GM18861 (cell line): ENCODE measurements around the gene MUC5AC.
"Not testable (repeated sequence)": the region's sequence is repeated elsewhere in the genome, so short reads cannot be mapped to it uniquely, and the experiment has no call there.

ENCODE experiments used
- ATAC-seq: cut with Tn5 transposase; IDR thresholded peaks from one replicate; pipeline ENCODE4 v1.9.1; 2021; ENCODE audit not compliant: unreplicated experiment

MUC5AC gene

DNA sequence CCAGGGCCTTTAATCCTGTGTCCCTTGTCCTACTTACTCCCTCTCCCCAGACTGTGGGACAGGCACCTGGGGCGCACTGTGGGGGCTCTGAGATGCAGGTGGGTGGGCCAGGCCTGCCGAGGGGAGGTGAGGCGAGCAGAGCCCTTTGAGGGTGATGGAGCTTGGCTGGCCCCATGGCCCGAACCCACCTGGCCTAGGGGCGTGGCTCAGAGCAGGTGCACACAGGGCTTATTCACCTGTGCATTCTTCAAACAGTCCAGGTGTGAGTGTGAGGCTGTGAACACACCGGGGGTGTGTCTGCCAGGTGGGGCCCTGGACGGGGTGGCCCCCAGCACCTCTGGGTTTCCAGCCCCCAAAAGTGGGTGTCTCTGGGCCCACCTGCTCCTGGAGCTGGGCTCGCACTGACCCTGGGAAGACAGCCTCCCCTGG lies 9.0 kb upstream of the MUC5AC start:
- ATAC-seq: no peak

DNA sequence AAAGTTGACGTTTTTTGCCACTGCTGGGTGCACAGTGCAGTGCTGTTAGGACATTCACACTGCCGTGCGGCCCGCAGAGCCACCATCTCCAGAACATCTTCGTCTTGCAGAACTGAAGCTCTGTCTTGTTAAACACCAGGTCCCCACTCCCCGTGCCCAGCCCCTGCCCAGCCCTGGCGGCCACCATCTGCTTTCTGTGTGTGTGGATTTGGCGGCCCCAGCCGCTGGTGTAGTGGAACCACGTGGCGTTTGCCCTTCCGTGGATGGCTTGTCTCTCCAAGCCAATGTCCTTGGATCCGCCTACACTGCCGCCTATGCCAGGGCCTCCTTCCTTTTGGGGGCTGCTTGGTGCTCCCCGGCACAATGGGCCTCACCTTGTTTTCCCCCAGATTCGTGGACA lies 8.2 kb upstream of the MUC5AC start:
- no peak for ATAC-seq

DNA sequence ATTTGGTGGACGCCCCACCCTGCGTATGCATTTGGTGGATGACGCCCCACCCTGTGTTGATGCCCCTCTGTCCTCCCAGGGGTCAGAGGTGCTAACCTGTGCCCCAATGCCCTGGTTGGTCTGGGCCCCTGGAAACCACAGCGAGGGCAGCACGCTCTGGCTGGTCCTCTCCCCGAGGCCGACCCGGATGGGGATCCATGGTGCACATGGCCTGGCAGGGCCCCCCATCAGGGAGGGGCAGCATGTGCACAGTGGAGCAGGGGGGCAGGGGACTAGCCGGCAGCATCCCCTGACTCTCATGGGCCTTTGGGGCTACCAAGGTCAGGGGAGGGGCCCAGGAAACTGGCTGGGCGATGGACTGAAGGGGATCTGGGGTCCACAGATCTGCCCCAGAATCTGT lies 7.6 kb upstream of the MUC5AC start:
- ATAC-seq: no peak

DNA sequence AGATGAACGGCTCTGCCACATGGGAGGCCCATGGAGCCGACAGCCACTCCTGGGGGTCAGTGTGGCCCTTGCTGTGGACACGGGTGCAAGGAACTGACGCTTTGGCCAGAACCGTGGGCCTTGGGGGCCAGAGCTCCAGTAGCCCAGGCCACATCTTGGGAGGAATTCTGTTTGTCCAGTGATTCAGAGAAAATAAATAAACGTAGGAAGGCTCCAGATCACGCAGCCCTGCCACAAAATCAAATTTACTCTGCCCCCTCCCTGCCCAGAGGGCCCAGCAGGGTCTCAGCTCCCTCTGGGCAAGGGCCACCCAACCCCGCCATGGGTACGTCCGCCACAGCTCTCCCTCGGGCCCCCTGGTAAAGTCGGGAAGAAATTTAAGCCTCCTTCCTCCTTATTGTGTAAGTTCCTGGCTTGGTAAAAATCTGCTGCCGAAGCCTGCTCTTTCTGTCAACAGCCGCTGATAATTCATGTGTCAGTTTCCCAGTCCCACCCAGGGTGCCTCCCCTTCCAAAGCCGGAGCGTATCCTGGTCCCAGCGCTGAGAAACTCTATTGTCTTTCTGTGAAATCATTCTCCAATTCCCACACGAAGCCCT lies 6.9 kb upstream of the MUC5AC start:
- ATAC-seq: no peak

DNA sequence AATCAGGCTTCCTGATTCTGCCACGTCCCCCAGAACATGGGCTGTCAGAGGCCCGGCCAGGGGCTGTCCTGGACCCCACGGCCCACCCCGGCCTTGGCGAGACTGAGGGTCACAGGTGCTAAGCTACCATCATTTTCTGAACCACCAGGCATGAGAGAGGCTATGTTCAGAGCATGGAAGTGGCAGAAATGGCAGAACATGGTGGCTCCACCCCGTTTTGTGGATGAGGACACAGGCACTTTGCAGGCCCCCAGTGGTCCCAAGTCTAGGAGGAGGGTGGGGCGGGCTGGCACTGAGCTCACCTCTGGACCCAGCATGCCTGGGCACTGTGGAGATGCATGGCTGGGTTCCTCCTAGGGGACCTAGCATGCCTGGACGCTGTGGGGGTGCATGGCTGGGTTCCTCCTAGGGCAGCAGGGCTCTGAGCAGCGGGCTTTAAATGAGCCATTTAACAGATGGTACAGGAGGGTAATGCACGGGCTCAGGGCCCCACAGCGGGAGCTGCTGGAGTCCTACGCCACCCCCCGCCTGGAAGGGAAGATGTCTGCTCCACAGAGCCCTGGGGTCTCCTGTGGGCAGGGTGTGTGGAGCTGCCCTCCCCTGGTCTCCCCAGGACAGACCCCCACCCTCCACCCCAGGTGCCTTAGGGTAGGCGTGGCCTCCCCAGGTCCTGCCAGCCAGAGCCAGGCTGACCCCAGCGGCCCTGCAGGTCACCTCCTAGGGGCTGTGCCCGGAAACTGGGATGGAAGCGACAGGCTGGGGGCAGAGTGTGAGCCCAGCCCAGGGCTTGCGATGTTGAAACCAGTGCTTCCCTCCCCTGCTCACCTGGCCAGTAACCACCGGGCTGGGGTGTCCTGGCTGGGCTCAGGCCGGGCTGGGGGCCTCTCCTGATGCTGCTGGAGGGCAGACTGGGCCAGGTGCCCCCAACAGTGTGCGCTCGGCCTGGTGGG lies 6.1 kb upstream of the MUC5AC start:
- no peak for ATAC-seq

DNA sequence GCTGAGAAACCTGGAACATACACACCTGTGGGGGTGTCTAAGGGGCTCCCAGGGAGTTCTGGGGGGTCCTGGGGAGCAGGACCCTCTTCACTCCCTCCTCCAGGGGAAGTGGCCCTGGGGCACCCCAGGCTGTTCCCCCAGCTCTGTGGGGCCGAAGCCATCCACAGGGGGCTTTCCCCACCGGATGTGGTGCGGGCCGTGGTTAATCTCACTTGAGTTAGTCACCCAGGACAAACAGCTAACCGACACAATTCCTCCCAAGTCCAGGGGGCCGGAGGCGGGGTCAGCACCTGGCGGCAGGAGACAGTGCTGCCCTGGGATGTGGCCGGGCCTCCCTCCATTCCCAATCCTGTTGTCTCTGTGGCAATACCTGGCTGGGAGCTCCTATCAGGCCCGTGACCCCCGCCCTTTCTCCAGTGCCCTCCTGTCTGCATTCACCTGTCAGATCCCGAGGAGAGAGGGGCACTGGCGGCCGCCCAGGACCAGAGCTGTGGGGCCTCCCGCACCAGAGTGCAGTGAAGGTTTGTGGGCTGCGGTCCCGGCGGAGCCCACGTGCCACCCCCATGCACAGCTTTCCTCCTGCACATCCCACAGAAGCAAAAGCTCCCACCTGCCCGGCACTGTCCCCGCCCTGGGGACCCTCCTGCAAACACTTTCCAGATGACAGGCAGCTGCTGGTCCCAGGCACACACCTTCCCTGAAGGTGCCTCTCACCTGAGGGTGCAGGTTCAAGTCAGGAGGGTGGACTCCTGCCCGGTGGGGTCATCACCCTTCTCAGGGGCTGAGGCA lies 5.2 kb upstream of the MUC5AC start:
- no peak for ATAC-seq

DNA sequence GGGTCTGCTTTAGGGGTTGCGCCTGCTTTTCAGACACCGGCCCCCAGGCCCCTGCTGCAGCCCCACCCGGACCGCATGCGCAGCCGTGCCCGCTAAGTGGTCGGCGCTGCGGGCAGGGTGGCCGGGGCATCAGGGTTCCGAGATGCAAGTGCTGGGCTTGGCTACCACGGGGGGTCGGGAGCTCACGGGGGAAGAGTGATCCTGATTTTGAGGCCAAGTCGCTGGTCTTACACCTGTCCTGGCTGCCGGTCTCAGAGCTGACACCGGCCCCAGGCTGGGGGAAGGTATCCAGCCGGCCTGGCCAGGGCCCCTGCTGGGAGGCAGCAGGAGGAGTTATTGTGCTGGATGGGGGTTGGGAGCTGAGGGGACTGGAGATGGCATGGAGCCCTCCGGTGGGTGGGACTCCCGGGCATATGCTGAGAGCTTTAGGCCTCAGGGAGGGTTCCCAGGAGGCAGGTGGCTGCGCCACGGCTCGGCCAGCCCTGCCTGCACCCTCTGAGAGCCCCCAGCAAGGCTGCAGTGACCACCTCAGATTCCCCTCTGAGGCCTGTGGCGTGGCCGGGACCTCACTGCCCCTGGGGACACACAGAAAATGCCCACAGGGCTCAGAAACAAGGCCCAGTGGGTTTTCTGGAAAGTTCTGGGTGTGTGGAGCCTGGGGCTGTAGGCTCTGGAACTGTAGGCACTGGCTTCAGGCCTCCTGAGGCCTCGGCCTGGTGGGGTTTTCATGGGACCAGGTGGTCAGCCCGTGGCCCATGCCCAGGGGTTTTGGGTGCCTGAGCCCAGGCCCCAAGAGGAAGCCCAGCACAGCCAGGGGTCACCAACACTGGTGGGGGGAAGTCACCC lies 4.4 kb upstream of the MUC5AC start:
- no peak for ATAC-seq

DNA sequence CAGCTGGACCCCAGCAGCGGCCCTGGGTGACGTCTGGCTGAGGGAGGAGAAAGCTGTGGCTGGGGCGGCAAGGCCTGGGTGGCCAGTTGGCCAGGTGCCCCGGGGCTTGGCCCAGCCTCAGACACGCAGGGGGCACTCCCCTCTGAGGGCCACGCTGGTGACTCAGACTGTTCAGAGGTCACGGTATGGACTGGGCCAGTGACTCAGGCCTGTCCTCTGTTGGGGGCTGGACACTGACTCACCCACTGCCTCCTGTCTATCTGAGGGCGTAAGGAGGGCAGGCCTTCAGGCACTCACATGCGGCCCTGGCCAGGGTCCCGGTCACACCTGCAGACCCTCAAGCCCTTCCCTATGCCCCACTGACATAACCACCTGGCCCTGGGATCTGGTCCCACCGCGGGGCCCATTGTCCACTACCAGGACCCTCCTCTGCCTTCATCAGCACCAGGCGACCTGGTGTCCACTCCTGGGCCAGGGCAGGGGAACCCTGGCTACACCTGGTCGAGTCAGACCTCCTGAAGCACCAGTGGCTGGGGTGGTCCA lies 3.7 kb upstream of the MUC5AC start:
- ATAC-seq: no peak

DNA sequence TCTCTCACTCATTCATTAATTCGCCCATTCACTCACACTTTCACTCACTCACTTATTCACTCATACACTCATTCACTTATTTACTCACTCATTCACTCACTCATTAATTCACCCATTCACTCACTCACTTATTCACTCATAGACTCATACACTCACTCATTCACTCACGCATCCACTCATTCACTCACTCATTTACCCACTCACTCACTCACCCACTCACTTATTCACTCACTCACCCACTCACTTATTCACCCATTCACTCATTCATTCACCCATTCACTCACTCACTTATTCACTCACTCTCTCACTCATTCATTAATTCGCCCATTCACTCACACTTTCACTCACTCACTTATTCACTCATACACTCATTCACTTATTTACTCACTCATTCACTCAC lies 3.1 kb upstream of the MUC5AC start:
- ATAC-seq: not testable (repeated sequence)

DNA sequence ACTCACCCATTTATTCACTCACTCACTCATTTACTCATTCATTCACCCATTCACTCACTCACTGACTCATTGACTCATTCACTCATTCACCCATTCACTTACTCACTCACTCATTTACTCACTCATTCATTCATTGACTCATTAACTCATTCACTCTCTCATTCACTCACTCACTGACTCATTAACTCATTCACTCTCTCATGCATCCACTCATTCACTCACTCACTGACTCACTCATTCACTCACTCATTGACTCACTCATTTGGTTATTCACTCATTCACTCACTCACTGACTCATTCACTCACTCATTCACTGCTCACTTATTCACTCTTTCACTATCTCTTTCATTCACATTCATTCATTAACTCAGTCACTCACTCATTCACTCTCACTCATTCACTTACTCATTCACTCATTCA lies 2.5 kb upstream of the MUC5AC start:
- no peak for ATAC-seq

DNA sequence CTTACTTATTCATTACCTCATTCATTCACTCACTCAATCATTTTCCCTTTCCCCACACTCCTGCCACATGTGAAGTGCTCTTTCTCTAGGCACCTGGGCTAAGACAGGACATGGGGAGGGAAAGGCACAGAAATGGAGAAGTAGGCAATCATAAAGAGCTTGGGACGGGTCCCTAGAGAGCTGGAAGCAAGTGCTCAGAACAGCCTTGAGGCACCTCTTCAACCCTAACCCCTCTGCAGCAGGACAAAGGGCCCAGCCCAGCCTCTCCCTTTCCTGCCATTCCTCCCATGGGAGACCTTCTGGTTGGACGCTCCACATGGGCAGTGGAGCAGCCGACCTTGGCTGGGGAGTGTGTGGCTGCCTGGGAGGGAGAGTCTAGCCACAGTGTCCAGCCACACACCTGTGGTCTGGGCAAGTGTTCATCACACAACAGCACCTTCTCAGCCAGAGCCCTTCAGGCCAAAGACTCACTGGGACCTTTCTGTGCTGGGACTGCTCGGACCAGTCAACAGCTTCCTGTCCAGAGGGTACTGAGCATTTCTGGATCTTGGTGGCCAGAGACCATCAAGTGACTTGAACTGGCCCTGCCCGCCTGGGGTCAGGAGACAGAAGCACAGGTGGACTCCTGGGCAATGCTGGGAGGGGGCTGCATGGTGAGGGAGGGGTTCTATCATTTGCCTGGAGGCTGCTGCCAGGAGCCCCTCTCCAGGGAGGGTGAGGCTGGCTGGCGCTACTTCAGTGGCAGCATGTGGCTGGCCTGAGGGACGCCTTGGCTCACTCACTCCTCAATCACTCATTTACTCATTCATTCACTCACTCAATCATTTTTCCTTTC lies 1.0 kb upstream of the MUC5AC start:
- no peak for ATAC-seq

DNA sequence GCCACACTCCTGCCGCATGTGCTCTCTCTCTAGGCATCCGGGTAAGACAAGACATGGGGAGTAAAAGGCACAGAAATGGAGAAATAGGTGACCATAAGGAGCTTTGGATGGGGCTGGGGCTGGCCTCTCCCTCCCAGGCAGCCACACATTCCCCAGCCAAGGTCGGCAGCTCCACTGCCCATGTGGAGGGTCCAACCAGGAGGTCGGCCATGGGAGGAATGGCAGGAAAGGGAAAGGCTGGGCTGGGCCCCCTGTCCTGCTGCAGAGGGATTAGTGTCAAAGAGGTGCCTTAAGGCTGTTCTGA lies 460 bp upstream of the MUC5AC start:
- no peak for ATAC-seq

DNA sequence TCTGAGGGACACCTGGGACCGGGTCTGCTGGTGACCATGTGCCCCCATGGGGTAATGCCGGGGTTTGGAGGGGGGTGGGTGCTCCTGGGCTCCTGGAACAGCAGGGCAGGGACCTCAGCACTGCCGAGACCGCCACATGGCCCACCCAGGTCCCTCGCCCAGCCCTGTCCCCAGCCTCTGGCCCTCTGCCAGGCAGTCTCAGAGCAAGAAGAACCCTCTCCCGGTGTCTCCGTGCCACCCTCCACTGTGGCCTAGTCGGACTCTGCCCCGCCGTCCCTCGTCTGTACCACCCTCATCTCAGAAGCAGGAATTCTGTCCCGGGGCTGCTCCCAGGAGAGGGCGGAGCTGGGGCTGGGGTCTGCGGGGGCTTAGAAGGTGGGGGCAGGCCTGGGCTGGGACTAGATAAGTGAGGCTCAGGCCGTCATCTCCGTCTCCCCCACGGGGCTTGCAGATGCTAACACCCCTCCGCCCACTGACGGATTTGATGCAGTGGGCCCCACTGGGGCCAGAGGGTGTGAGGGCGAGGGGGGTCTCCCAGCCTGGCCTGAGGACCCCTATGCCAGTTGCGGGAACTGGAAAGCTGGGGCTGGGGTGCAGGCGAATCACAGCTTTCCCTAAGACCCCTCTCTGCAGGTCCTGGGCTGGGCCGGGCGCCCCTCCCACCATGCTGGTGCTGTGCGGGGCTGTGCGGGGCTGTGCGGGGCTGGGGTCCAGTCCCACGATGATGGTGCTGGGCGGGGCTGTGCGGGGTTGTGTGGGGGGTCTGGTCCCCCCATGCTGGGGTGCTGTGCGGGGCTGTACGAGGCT lies 1.1 kb downstream of the MUC5AC start:
- ATAC-seq: no peak

DNA sequence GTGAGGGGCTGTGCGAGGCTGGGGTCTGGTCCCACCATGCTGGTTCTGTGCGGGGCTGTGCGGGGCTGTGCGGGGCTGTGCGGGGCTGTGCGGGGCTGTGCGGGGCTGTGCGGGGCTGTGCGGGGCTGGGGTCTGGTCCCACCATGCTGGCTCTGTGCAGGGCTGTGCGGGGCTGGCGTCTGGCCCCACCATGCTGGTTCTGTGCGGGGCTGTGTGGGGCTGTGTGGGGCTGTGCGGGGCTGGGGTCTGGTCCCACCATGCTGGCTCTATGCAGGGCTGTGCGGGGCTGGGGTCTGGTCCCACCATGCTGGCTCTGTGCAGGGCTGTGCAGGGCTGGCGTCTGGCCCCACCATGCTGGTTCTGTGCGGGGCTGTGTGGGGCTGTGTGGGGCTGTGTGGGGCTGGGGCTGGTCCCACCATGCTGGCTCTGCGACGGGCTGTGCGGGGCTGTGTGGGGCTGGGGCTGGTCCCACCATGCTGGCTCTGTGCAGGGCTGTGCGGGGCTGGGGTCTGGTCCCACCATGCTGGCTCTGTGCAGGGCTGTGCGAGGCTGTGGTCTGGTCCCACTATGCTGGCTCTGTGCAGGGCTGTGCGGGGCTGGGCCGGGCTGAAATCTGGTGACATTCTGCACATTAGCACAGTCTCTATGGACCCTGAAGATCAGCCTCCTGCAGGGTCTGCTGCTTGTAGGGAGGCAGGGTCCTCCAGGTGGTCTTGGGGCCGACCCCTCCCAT lies 1.9 kb downstream of the MUC5AC start:
- not testable (repeated sequence) for ATAC-seq

DNA sequence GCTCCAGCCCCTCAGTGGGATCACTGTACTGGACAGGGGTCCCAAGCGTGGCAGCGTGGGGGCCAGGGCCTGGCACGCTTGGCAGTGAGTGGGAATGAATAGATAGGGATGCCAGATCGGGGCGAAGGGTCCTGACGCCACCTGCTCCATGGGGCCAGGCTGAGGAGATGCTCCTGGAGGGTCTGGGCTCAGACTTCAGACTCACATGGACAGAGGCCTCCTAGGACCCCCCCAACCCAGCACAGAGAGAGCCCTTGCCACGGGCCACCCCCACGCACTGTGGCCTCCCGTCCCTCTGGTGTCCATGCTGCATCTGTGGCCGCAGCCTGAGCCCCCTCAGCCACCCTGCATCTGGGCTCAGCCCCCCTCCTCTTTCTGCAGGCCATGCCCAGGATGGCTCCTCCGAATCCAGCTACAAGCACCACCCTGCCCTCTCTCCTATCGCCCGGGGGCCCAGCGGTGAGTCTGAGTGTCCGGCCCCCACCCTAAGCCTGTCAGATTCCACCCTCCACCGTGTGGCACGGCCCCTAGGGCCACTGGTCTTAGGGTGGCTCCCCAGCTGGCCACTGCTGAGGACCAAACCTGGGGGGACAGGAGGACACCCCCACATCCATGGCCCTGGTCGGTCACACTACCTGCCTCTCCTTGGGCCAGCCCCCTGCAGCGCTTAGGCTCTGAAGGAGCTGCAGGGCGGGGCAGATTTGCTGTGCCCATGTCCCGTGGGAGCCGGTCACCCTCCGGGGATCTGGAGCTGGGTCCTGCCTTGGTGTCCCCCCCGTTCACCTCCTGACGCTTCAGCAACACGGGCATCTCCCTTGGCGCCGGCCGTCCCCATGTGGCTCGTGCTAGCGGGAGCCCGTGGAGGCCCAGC lies 2.7 kb downstream of the MUC5AC start:
- no peak for ATAC-seq

DNA sequence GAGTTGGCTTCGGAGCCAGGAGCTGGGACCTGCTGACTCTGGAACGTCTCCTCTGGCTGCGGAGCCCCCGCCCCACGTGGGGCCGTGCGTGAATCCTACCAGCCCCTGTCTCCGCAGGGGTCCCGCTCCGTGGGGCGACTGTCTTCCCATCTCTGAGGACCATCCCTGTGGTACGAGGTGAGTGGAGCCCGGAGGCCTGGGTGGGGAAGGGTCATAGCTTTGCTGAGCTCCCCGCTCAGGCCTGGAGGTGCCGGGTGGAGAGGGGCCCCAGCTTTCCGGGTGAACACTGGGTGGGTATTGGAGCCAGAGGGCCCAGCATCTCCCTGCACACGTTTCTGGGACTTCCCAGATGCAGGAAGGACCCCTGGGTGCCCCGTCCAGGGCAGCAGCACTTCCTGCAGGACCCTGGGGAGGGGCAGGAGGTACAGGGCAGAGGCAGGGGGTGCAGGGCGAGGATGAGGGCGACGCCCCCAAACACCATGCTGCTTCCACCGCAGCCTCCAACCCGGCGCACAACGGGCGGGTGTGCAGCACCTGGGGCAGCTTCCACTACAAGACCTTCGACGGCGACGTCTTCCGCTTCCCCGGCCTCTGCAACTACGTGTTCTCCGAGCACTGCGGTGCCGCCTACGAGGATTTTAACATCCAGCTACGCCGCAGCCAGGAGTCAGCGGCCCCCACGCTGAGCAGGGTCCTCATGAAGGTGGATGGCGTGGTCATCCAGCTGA lies 3.8 kb downstream of the MUC5AC start:
- no peak for ATAC-seq

DNA sequence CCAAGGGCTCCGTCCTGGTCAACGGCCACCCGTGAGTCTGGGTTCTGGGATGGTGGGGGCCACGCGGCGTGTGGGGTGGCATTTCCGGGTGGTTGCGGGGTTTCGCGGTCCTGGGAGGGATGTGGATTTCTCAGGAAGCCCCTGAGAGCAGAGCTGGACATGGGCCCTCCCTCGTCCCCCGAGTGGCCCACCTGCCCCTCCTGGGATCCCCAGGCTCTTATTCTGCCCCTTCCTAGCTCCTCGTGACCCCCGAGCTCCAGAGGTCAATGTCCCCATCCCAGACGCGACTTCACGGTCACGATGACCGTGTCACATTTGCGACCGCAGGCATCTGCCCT lies 4.4 kb downstream of the MUC5AC start:
- ATAC-seq: no peak
